OCI-M2 (cell line): ENCODE data around the gene DOCK2.
A peak's percentile ranks its signal among the peaks of the same experiment; 100 is the strongest.
"Not testable (repeated sequence)": the region's sequence is repeated elsewhere in the genome, so short reads cannot be mapped to it uniquely, and the experiment has no call there.

Source experiments
- DNase-seq: peaks from one replicate; lab custom pipeline; 2025; ENCODE audit not compliant: unreplicated experiment; lab: John Stamatoyannopoulos, UW

The DOCK2 gene

GRCh38 chr5:169637549-169638121, 560 bp downstream of the DOCK2 start:
- no peak for DNase-seq

- DNase-seq, result no peak
Observed at GRCh38 chr5:169641253-169641652, 4.2 kb downstream of the DOCK2 start.

- DNase-seq, result no peak
Observed at GRCh38 chr5:169646856-169647255, 9.8 kb downstream of the DOCK2 start.

- DNase-seq, result no peak
Observed at GRCh38 chr5:169647566-169647965, 10.5 kb downstream of the DOCK2 start.

GRCh38 chr5:169648725-169649310, 11.7 kb downstream of the DOCK2 start:
- DNase-seq, result no peak

GRCh38 chr5:169649486-169649885, 12.4 kb downstream of the DOCK2 start:
- no peak for DNase-seq

- DNase-seq, result peak; percentile 67
Observed at GRCh38 chr5:169650701-169651331, 13.7 kb downstream of the DOCK2 start.

- no peak for DNase-seq
Observed at GRCh38 chr5:169651526-169651925, 14.5 kb downstream of the DOCK2 start.

- no peak for DNase-seq
Observed at GRCh38 chr5:169652057-169652456, 15.0 kb downstream of the DOCK2 start.

GRCh38 chr5:169653091-169653490, 16.0 kb downstream of the DOCK2 start:
- DNase-seq, result no peak

- DNase-seq, result no peak
Observed at GRCh38 chr5:169655353-169655752, 18.3 kb downstream of the DOCK2 start.

- no peak for DNase-seq
Observed at GRCh38 chr5:169656125-169656901, 19.2 kb downstream of the DOCK2 start.

- DNase-seq, result no peak
Observed at GRCh38 chr5:169657127-169657526, 20.1 kb downstream of the DOCK2 start.

GRCh38 chr5:169662451-169662850, 25.4 kb downstream of the DOCK2 start:
- not testable (repeated sequence) for DNase-seq

GRCh38 chr5:169663537-169663936, 26.5 kb downstream of the DOCK2 start:
- no peak for DNase-seq

GRCh38 chr5:169666365-169666764, 29.3 kb downstream of the DOCK2 start:
- no peak for DNase-seq

- no peak for DNase-seq
Observed at GRCh38 chr5:169667896-169668674, 31.0 kb downstream of the DOCK2 start.

GRCh38 chr5:169668732-169669131, 31.7 kb downstream of the DOCK2 start:
- no peak for DNase-seq

GRCh38 chr5:169670769-169671525, 33.9 kb downstream of the DOCK2 start:
- DNase-seq, result no peak

GRCh38 chr5:169682026-169682425, 45.0 kb downstream of the DOCK2 start:
- DNase-seq, result no peak
